Suppressor macrophage treated with lipopolysaccharide for 4 hours (primary cell): ENCODE results near the gene ATCAY.

Experiments used
- DNase-seq: peaks from one replicate; pipeline ENCODE4 v3.0.0-alpha.2; 2020

The ATCAY gene

GRCh38 chr19:3880471-3881271 is at the start of gene ATCAY:
Gene ATCAY (plus strand): TSS chr19:3880685. CDS start chr19:3885768, 5,083 bp downstream.
- DNase-seq = no peak

- DNase-seq = no peak
Measured at GRCh38 chr19:3831601-3832000, 48.9 kb upstream of the ATCAY start.

- DNase-seq = no peak
Measured at GRCh38 chr19:3832001-3832400, 48.5 kb upstream of the ATCAY start.

- no peak for DNase-seq
Measured at GRCh38 chr19:3833578-3834348, 46.7 kb upstream of the ATCAY start.

GRCh38 chr19:3834349-3835054 is 46.0 kb upstream of the ATCAY start:
- DNase-seq = no peak

GRCh38 chr19:3835055-3835435 is 45.4 kb upstream of the ATCAY start:
- no peak for DNase-seq

GRCh38 chr19:3836887-3837286 is 43.6 kb upstream of the ATCAY start:
- no peak for DNase-seq

- DNase-seq = no peak
Measured at GRCh38 chr19:3837332-3837731, 43.2 kb upstream of the ATCAY start.

- no peak for DNase-seq
Measured at GRCh38 chr19:3837922-3838321, 42.6 kb upstream of the ATCAY start.

- no peak for DNase-seq
Measured at GRCh38 chr19:3838661-3839060, 41.8 kb upstream of the ATCAY start.

GRCh38 chr19:3839941-3840340 is 40.5 kb upstream of the ATCAY start:
- DNase-seq = no peak

GRCh38 chr19:3840804-3841203 is 39.7 kb upstream of the ATCAY start:
- DNase-seq = no peak

- no peak for DNase-seq
Measured at GRCh38 chr19:3842948-3843347, 37.5 kb upstream of the ATCAY start.

GRCh38 chr19:3844596-3844995 is 35.9 kb upstream of the ATCAY start:
- no peak for DNase-seq

- peak; percentile 10 for DNase-seq
Measured at GRCh38 chr19:3849092-3849491, 31.4 kb upstream of the ATCAY start.

- DNase-seq = no peak
Measured at GRCh38 chr19:3849787-3850186, 30.7 kb upstream of the ATCAY start.

GRCh38 chr19:3850320-3850972 is 30.0 kb upstream of the ATCAY start:
- DNase-seq = no peak

- DNase-seq = no peak
Measured at GRCh38 chr19:3851254-3852176, 29.0 kb upstream of the ATCAY start.

- DNase-seq = no peak
Measured at GRCh38 chr19:3852177-3852511, 28.3 kb upstream of the ATCAY start.

GRCh38 chr19:3852614-3853254 is 27.8 kb upstream of the ATCAY start:
- DNase-seq = peak; percentile 18

- no peak for DNase-seq
Measured at GRCh38 chr19:3855320-3855719, 25.2 kb upstream of the ATCAY start.
